Naive thymus-derived CD4-positive, alpha-beta T cell (primary cell): ENCODE results near the gene LUC7L2. TPM values are rescaled to one million over a fixed set of nuclear protein-coding genes. Genes with fewer than 3 reads are reported as not detected.

Experiments
- ATAC-seq: fragments of 150-1000 bp; cut with Tn5 transposase; 2 replicates; pipeline ENCODE4 v1.10.0; 2021; ENCODE audit warnings: mild to moderate bottlenecking, moderate library complexity
- CTCF ChIA-PET: fragments of 350-600 bp; sonication (Branson Sonifier 250); formaldehyde crosslinking; loops from one replicate; lab custom pipeline; 2021; ENCODE audit warnings: antibody characterized with exemption; lab: Charles Lee
- POLR2A ChIA-PET: fragments of 350-600 bp; sonication (Branson Sonifier 250); formaldehyde crosslinking; loops from one replicate; lab custom pipeline; 2021; ENCODE audit warnings: antibody characterized with exemption, inconsistent platforms; lab: Charles Lee
- DNase-seq, 9 donors: peaks; one replicate each; pipeline versions ENCODE4 v3.0.0 to v3.0.0-alpha.2; 2020 to 2022; ENCODE audit warnings: mixed read lengths in 1 of 9
- H3K27ac ChIP-seq: one replicate; pipeline ENCODE4 v1.7.0; 2013; ENCODE audit warnings: mild to moderate bottlenecking, low read depth, low read length, moderate library complexity
- H3K27me3 ChIP-seq, 2 donors: one replicate each; pipeline ENCODE4 v1.7.0; 2013; ENCODE audit warnings: low read length in 2 of 2, mild to moderate bottlenecking in 2 of 2, moderate library complexity in 2 of 2; ENCODE audit not compliant: control insufficient read depth in 2 of 2, insufficient read depth in 2 of 2
- H3K36me3 ChIP-seq, 3 experiments: 1 replicate in 2 of 3; 2 replicates in 1 of 3; pipeline ENCODE4 v1.7.0; 2013; ENCODE audit warnings: low read length in 3 of 3, mild to moderate bottlenecking in 3 of 3, moderate library complexity in 1 of 3; ENCODE audit not compliant: insufficient read depth in 3 of 3, control insufficient read depth in 2 of 3
- H3K4me1 ChIP-seq, 2 donors: one replicate each; pipeline ENCODE4 v1.7.0; 2013; ENCODE audit warnings: low read length in 2 of 2, mild to moderate bottlenecking in 2 of 2, moderate library complexity in 1 of 2; ENCODE audit not compliant: control insufficient read depth in 2 of 2, insufficient read depth in 2 of 2
- H3K4me3 ChIP-seq: 2 replicates; pipeline ENCODE4 v1.7.0; 2013; ENCODE audit warnings: mild to moderate bottlenecking, low read length
- H3K9me3 ChIP-seq, 3 experiments: 1 replicate in 2 of 3; 2 replicates in 1 of 3; pipeline ENCODE4 v1.7.0; 2013; ENCODE audit warnings: low read length in 3 of 3; ENCODE audit not compliant: control insufficient read depth in 2 of 3
- H3K27ac Mint-ChIP-seq, 9 donors: one replicate each; pipeline ENCODE4 v1.8.0; 2020 to 2022; ENCODE audit warnings: mixed read lengths in 9 of 9, mild to moderate bottlenecking in 8 of 9, moderate library complexity in 5 of 9, inconsistent platforms in 2 of 9
- H3K27me3 Mint-ChIP-seq, 5 donors: one replicate each; pipeline ENCODE4 v1.8.0; 2021 to 2022; ENCODE audit warnings: mixed read lengths in 5 of 5, mild to moderate bottlenecking in 1 of 5
- H3K36me3 Mint-ChIP-seq, 5 donors: one replicate each; pipeline ENCODE4 v1.8.0; 2020 to 2022; ENCODE audit warnings: mixed read lengths in 5 of 5, mild to moderate bottlenecking in 3 of 5, inconsistent platforms in 1 of 5
- H3K4me1 Mint-ChIP-seq, 7 donors: one replicate each; pipeline ENCODE4 v1.8.0; 2020 to 2022; ENCODE audit warnings: mixed read lengths in 7 of 7, mild to moderate bottlenecking in 3 of 7, inconsistent platforms in 1 of 7
- H3K4me3 Mint-ChIP-seq, 10 donors: one replicate each; pipeline ENCODE4 v1.8.0; 2020 to 2022; ENCODE audit warnings: mild to moderate bottlenecking in 10 of 10, mixed read lengths in 10 of 10, moderate library complexity in 6 of 10, inconsistent platforms in 2 of 10
- H3K9me3 Mint-ChIP-seq, 11 donors: one replicate each; pipeline ENCODE4 v1.8.0; 2020 to 2022; ENCODE audit warnings: mixed read lengths in 11 of 11, mild to moderate bottlenecking in 4 of 11, inconsistent platforms in 1 of 11, moderate library complexity in 1 of 11
- intact Hi-C, 2 donors: fragments of 100-400 bp; cut with micrococcal nuclease; formaldehyde crosslinking; loops; one replicate each; pipeline ENCODE4 v1.15.1; 2023
- polyA plus RNA-seq, 2 donors: library from polyadenylated mRNA; unstranded; fragments of 300-500 nt; fragmentation: Illumina TruSeq; gene quantifications; one replicate each; pipeline ENCODE4 v1.2.3, GENCODE V29; 2021
- total RNA-seq, 6 experiments: library from RNA in 5 of 6; stranded (reverse) in 5 of 6; gene quantifications; 1 replicate in 5 of 6; 2 replicates in 1 of 6; pipeline ENCODE4 v1.2.3 and lab custom pipeline; 2021 to 2026

LUC7L2 gene
- total and polyA plus RNA-seq, 7 experiments from 2014 or later, result 59.6 to 183 (median 141) TPM

- Mint-ChIP-seq H3K36me3 (peaks cover 0 to 39% (median 23%) of the 10 kb centered on the region in 5 donors), H3K4me3 (peak overlapping the region in 9 of 10 donors; percentile 4 to 84 (median 53)), H3K27me3 (no peaks in the 10 kb centered on the region), H3K27ac (peak overlapping the region in 8 of 9 donors; percentile 2 to 82 (median 56)), H3K4me1 (peaks cover 19 to 77% (median 51%) of the 10 kb centered on the region in 7 donors), H3K9me3 (no peaks in the 10 kb centered on the region)
- ChIA-PET CTCF (no interaction called here), POLR2A (interaction anchor here (2.3 kb wide), 1 partner anchor 34 kb away, joined by 10 read pairs; the partner anchor contains the start of gene LUC7L2)
- ATAC-seq (no peak), DNase-seq (no peak)
- Histone ChIP-seq H3K27ac (peak overlapping the region; percentile 10), H3K36me3 (peaks cover 0 to 14% (median 4%) of the 10 kb centered on the region in 3 experiments), H3K4me3 (no peak overlapping the region), H3K9me3 (no peaks in the 10 kb centered on the region), H3K27me3 (no peaks in the 10 kb centered on the region), H3K4me1 (peaks cover 10 to 19% of the 10 kb centered on the region in 2 donors)
- intact Hi-C loops, result loop anchor here in 1 of 2 donors (1.0 to 2.0 kb wide), 4 partner anchors 15 to 52 kb away; partner anchors contain the start of genes FMC1 and LUC7L2
These were observed 34.0 kb downstream of the LUC7L2 start for GRCh38 chr7:139393621-139394211.

- Histone ChIP-seq H3K9me3 (no peaks in the 10 kb centered on the region), H3K4me1 (peaks cover 10 to 19% of the 10 kb centered on the region in 2 donors), H3K27me3 (no peaks in the 10 kb centered on the region), H3K27ac (no peak overlapping the region), H3K4me3 (no peak overlapping the region), H3K36me3 (peaks cover 0 to 15% (median 4%) of the 10 kb centered on the region in 3 experiments)
- H3K36me3 Mint-ChIP-seq, result peaks cover 0 to 34% (median 22%) of the 10 kb centered on the region in 5 donors
- H3K4me1 Mint-ChIP-seq, result peaks cover 17 to 69% (median 43%) of the 10 kb centered on the region in 7 donors
- ChIA-PET CTCF (interaction anchor here (0.6 kb wide), 1 partner anchor 57 kb away, joined by 3 read pairs; no protein-coding TSS in a partner anchor), POLR2A (interaction anchor here (2.3 kb wide), 1 partner anchor 34 kb away, joined by 10 read pairs; the partner anchor contains the start of gene LUC7L2)
- H3K27me3 Mint-ChIP-seq, result no peaks in the 10 kb centered on the region
- peak in 7 of 9 donors; percentile 24 to 55 (median 47) for DNase-seq
- peak overlapping the region; percentile 2 to 87 (median 63) for H3K27ac Mint-ChIP-seq
- peak overlapping the region; percentile 18 to 84 (median 58) for H3K4me3 Mint-ChIP-seq
- no peaks in the 10 kb centered on the region for H3K9me3 Mint-ChIP-seq
- intact Hi-C loops, result loop anchor here in 1 of 2 donors (1.0 to 2.0 kb wide), 4 partner anchors 16 to 53 kb away; partner anchors contain the start of genes FMC1 and LUC7L2
- peak; percentile 83 for ATAC-seq
These were observed 34.8 kb downstream of the LUC7L2 start for GRCh38 chr7:139394540-139394939.

DNA sequence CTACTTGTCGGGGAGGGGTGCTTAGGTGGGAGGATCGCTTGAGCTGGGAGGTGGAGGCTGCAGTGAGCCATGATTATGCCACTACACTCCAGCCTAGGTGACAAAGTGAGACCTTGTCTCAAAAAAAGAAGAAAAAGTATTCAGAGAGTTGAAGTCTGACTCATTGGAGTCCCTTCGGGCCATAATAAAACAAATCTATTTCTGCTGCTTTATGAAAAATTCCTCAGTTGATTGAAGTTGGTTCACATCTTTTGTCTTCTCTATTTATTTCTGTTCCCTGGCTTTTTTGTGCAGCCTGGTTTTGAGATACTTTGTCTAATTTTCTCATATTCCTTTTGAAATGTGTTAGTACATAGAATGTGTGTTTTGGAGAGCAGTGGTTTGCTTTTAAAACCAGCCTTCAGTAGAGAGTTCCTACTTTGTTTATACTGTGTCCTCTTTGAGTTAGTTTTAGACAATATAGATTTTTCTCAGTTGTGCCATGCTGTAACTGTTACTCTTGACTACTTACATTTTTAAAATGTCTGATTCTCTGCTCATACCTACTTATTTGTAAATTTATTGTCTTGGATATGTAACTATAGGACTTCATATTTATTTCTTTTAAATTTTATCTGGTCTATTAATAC is 36.7 kb downstream of the LUC7L2 start:
- CTCF ChIA-PET, result no interaction called here

DNA sequence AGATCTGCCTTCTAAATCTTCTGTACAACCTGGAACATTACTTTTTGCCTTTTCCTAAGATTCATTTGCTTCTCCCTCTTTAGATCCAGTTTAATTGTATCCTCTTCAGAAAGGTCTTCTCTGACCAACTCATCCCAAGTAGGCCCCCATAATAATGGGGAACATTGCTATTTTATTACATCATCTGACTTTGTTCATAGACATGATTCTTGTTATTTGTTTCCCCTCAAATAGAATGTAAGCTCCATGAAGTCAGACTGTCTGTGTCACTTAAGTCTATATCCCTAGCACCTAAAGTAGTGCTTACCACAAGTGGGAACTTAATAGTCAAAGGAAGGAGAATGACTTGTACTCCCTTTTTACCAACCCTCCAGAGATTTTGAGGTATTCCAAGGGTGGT is 37.5 kb downstream of the LUC7L2 start:
- Histone ChIP-seq H3K4me1 (peaks cover 10 to 19% of the 10 kb centered on the region in 2 donors), H3K4me3 (no peak overlapping the region), H3K27me3 (no peaks in the 10 kb centered on the region), H3K9me3 (no peaks in the 10 kb centered on the region), H3K36me3 (peaks cover 3 to 18% (median 6%) of the 10 kb centered on the region in 3 experiments), H3K27ac (no peak overlapping the region)
- H3K27me3 Mint-ChIP-seq, result no peaks in the 10 kb centered on the region
- H3K36me3 Mint-ChIP-seq, result peaks cover 0 to 27% (median 22%) of the 10 kb centered on the region in 5 donors
- intact Hi-C loops, result no loop called here
- H3K4me1 Mint-ChIP-seq, result peaks cover 19 to 59% (median 34%) of the 10 kb centered on the region in 7 donors
- no peak for ATAC-seq
- no peak overlapping the region for H3K4me3 Mint-ChIP-seq
- ChIA-PET POLR2A (interaction anchor here (0.9 kb wide), 1 partner anchor 38 kb away, joined by 4 read pairs; the partner anchor contains the start of gene LUC7L2), CTCF (no interaction called here)
- H3K27ac Mint-ChIP-seq, result peak overlapping the region in 1 of 9 donors; percentile 15
- DNase-seq, result no peak
- H3K9me3 Mint-ChIP-seq, result no peaks in the 10 kb centered on the region

More for the DNA sequence above, 36.7 kb downstream of the LUC7L2 start:
- no peak overlapping the region for H3K27ac ChIP-seq
- Mint-ChIP-seq H3K4me1 (peaks cover 19 to 64% (median 39%) of the 10 kb centered on the region in 7 donors), H3K36me3 (peaks cover 0 to 27% (median 17%) of the 10 kb centered on the region in 5 donors), H3K27ac (peak overlapping the region in 6 of 9 donors; percentile 9 to 68 (median 44)), H3K4me3 (no peak overlapping the region), H3K9me3 (no peaks in the 10 kb centered on the region), H3K27me3 (no peaks in the 10 kb centered on the region)
- POLR2A ChIA-PET, result interaction anchor here (0.9 to 1.3 kb wide), 3 partner anchors 12 to 57 kb away, joined by 3 to 4 read pairs (median 4); partner anchors contain the start of gene LUC7L2
- ATAC-seq, result no peak
- intact Hi-C loops, result no loop called here
- peaks cover 0 to 11% (median 0%) of the 10 kb centered on the region in 3 experiments for H3K36me3 ChIP-seq
- no peaks in the 10 kb centered on the region for H3K27me3 ChIP-seq
- DNase-seq, result no peak
- H3K9me3 ChIP-seq, result no peaks in the 10 kb centered on the region
- no peak overlapping the region for H3K4me3 ChIP-seq
- peaks cover 10 to 19% of the 10 kb centered on the region in 2 donors for H3K4me1 ChIP-seq

DNA sequence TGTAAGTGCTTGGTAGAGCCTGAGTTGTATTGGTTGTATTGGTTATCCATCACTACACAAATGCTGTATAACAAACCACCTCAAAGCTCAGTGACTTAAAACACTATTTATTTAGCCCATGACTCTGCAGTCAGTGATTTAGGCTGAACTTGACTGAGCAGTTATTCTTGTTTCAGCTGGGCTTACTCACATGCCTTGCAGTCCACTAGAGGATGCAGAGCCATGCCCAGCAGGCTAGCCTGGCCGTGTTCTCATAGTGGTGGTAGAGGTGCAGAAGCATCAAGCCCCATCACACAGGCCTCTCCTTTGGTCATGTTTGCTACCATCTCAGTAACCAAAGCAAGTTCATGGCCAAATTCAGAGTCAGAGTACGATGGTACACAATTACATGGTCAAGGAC is 43.9 kb downstream of the LUC7L2 start:
- CTCF ChIA-PET, result no interaction called here
- Mint-ChIP-seq H3K27ac (peak overlapping the region in 2 of 9 donors; percentile 5 to 25), H3K4me3 (no peak overlapping the region), H3K9me3 (no peaks in the 10 kb centered on the region), H3K27me3 (no peaks in the 10 kb centered on the region), H3K36me3 (peaks cover 16 to 60% (median 30%) of the 10 kb centered on the region in 5 donors), H3K4me1 (peaks cover 0 to 18% (median 9%) of the 10 kb centered on the region in 7 donors)
- Histone ChIP-seq H3K27ac (no peak overlapping the region), H3K27me3 (no peaks in the 10 kb centered on the region), H3K9me3 (no peaks in the 10 kb centered on the region), H3K4me1 (no peaks in the 10 kb centered on the region), H3K36me3 (peaks cover 26 to 63% (median 41%) of the 10 kb centered on the region in 3 experiments), H3K4me3 (no peak overlapping the region)
- intact Hi-C loops, result no loop called here
- no peak for ATAC-seq
- DNase-seq, result no peak
- POLR2A ChIA-PET, result no interaction called here

GRCh38 chr7:139407555-139407954 is 47.9 kb downstream of the LUC7L2 start:
- POLR2A ChIA-PET, result no interaction called here
- Mint-ChIP-seq H3K4me3 (no peak overlapping the region), H3K27ac (no peak overlapping the region), H3K36me3 (peaks cover 19 to 56% (median 32%) of the 10 kb centered on the region in 5 donors), H3K4me1 (peaks cover 0 to 14% (median 9%) of the 10 kb centered on the region in 7 donors), H3K9me3 (no peaks in the 10 kb centered on the region), H3K27me3 (no peaks in the 10 kb centered on the region)
- no peak for ATAC-seq
- intact Hi-C loops, result no loop called here
- no peak for DNase-seq
- Histone ChIP-seq H3K4me3 (no peak overlapping the region), H3K36me3 (peaks cover 22 to 73% (median 47%) of the 10 kb centered on the region in 3 experiments), H3K4me1 (no peaks in the 10 kb centered on the region), H3K9me3 (no peaks in the 10 kb centered on the region), H3K27ac (no peak overlapping the region), H3K27me3 (no peaks in the 10 kb centered on the region)
- CTCF ChIA-PET, result interaction anchor here (0.6 kb wide), 1 partner anchor 18 kb away, joined by 3 read pairs; no protein-coding TSS in a partner anchor
